CD4-positive, alpha-beta T cell treated with Interleukin-12 subunit alpha and Interleukin-12 subunit beta, for 1 hour (primary cell): ENCODE data around the gene CAP1.
"Not testable (repeated sequence)": the region's sequence is repeated elsewhere in the genome, so short reads cannot be mapped to it uniquely, and the experiment has no call there.

ENCODE experiments used
- DNase-seq: peaks from one replicate; pipeline ENCODE4 v3.0.0-alpha.2; 2020

CAP1 gene

DNA sequence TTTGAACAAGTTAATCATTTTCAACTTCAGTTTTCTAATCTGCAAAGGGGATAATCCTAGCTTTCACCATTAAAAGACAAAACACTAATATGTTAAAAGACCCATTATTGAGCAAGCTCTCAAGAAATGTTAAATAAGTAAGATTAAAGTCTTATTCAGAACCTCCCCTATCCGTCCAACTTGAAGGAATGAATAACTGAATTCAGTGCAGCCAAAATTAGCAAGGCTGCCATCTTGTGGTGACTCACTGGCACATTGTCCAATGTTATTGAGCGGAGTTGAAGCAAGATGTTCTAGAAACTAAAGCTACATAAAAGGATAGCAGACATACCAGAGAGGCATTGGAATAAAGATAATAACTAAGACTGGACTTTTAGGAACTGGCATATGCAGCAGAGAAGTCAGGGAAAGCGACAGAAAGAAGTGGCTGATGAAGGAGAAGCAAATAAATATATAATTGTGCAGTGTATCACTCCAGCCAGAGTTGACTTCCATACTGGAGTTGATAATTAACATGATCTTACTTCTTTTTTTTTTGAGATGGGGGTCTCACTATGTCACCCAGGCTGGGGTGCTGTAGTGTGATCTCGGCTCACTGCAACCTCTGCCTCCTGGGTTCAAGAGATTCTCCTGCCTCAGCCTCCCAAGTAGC, 8.2 kb upstream of the CAP1 start:
- peak; percentile 70 for DNase-seq

DNA sequence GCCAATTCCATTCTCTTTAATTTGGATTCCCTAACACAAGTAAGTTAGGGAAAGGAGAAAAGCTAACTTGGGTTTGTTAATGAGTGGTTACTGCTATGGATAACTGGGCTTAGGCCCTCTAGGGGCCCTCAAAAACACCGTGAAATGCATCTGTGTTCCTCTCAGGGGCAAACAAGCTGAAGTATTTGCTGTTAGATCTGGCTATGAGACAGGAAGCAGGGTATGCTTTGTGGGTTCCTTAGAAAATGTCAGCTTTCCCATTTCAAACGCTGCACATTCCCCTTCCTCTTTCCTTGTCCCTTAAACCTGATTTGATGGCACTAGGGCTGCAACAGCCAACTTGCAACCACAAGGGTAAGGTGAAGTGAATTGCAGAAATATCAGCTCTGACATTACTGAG, 5.7 kb upstream of the CAP1 start:
- peak; percentile 29 for DNase-seq

DNA sequence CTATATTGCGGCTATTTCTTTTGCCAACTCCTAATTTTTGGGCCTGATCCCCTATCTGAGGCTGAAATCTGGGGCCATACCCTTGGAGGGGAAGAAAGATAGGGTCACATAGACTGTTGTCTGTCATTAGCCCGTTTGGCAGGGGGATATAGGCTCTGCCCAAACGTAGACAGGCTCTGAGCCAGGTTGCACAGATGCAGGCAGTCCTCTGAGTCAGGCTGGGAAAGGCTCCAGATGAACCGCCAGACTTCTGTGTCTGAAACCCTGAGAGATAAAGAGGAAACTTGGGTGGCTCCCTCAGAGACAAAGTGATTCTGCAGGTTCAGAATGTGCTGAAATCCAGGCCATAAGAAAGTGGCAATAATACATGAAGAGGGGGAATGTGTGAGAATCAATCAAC, 4.0 kb upstream of the CAP1 start:
- no peak for DNase-seq

DNA sequence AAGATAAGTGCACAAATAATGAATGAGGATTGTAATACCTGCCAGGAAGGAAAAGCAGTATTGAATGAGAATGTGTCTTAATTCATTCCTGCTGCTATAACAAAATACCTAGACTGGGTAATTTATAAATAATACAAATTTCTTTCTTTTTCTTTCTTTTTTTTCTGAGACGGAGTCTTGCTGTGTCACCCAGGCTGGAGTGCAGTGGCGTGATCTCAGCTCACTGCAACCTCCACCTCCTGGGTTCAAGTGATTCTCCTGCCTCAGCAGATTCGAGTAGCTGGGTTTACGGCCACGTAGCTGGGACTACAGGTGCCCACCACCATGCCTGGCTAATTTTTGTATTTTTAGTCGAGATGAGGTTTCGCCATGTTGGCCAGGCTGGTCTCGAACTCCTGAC, 3.3 kb upstream of the CAP1 start:
- not testable (repeated sequence) for DNase-seq

DNA sequence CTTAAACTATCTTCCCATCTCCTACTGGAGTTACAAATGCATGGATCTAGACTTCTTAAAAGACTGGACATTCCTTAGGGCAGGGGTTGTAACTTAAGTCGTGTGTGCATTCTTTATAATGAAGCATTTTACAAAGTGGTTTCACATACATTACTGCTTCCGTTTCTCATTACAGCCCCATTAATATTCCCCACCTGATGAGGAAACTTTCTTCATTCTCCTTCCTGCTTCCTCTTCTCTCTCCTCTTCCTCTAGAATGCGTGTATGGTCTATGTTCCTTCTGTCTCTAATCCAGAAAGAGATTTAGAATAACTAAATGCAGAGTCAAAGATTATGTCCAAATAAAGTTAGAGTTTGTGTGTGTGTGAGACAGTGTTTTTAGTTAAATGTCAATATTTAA, 1.8 kb upstream of the CAP1 start:
- no peak for DNase-seq

DNA sequence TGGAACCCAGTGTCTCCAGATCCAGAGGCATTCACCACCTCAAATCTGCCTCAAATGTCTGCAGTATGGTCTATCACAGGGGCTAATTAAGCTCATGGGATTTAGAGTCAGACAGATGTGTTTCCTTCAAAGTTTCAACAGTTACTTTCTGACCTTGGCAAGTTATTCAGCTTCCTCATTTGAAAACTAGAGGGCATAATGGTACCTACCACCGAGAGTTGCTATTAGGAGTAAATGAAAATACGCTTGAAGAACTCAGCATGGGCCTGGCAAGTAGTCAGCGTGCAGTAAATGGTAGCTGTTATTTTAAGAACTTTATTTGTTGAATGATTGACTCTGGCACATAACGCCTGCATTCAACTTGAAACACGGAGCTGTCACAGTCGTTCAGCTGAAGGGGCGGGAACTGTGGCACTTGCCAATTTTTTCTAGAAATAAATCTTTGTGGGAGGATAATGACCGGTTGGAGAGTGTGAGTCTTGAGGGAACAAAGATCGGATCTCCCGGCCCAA, 1.2 kb upstream of the CAP1 start:
- DNase-seq: peak; percentile 53

DNA sequence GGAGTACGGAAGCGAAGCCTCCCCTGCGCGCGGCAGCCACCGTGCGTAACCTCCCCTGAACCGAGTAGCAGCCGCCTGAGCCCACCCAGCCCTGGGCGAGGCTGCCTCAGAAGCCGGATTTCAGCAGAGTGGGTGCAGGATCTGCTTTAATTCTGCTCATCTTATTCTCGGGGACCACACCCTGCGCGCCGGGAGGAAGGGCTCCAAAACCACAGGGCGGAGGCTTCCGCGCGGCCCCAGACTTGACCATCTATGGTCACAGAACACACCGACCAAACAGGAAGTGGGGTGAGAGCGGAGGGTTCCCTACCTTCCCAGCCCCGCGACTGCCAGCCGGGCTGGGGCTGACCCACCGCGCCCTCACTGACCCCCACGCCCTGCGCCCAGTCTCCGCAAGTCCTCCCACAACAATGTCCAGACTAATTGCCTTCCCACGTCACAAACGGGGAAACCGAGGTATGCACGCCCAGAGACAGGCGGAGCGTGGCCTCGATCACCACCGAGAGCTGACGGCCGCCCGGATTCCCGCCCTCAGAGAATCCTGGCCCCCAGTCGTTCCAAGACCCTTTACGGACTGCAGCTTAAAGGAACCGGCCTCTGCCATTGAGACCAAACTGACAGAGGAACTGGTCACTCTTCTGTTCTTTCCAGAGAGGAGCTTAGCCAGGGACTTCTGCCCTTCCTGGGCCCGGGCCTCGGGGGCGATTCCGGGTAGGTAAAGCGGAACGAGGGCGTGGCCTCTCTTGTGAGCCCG, 595 bp upstream of the CAP1 start:
- peak; percentile 80 for DNase-seq

DNA sequence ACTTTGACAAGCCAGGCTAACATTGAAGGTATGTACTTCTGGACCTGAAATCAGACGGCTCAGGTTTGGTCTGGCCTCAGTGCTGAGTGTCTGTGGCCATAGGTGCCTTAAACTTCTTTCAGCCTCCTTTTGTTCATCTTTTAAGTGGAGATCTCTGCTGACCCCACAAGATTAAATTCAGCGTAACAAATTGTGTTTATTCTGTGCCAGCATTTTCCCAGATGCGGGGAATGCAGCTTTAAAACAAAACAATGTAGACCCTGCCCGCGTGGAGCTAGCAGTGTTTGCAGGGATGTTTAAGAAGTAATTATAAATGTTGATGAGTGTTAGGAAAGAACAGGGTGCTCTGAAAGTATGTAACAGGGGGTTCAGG, 923 bp downstream of the CAP1 start:
- no peak for DNase-seq

DNA sequence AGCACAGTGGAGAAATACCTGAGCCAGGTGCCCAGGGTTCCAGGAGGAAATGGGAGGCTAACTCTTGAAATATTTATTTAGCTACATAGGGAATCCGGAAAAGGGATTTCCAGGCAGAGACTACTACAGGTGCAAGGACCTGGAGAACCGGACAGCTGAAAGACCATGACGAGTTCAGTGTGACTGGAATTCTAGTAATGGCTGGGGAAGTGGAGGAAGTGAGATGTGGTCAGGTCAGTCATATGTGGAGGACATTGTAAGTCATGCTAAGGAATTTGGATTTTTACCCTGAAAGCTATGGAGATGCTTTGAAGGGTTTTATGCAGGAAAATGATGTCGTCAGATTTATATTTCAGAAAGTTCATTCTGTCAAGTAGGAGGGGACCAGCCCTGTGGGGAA, 1.8 kb downstream of the CAP1 start:
- no peak for DNase-seq

DNA sequence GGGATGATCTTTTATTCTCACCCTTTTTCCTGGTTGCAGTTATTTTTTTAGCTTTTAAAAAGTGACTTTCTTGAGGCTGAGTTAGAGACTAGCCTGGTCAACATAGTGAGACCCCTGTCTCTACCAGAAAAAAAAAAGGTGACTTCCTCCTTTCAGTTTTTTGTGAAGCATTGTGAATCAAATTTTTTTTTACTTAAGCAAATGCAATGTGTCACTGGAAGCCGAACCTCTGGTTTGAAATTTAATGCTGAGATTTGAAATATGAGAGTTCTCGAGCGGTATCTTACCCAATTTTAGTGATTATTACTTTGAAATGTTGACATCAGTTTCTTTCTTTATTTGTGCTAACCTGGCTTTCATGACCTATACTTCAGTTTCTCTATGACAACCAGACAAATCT, 3.6 kb downstream of the CAP1 start:
- no peak for DNase-seq

DNA sequence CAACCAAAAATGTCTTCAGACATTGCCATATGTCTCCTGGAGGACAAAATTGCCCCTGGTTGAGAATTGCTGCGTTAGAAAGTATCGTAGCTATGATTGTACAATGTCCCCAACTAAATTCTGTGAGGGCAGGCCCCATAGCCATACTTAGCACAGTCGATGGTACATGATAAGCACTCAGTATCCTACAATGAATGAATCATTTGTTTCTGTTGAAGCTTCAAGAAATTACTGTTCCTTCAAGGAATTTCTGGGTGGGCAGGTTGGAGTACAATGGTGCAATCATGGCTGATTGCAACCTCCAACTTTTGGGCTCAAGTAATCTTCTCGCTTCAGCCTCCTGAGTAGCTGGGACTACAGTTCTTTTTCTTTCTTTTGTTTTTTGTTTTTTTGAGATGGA, 4.7 kb downstream of the CAP1 start:
- DNase-seq: no peak

DNA sequence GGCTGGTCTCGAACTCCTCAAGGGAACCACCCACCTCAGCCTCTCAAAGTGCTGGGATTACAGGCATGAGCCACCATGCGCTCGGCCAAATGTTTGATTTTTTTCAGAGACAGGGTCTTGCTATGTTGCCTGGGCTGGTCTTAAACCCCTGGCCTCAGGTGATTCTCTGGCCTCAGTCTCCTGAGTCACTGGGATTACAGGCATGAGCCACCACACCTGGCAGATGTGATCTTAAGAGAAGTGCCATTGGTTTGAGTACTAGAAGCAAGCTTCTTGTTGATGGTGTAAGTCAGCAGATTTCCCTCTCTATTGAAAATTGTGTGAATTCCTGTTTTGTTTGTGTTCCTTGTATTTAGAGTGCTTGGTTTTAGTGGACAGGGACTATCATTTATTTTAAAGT, 5.2 kb downstream of the CAP1 start:
- DNase-seq: no peak

DNA sequence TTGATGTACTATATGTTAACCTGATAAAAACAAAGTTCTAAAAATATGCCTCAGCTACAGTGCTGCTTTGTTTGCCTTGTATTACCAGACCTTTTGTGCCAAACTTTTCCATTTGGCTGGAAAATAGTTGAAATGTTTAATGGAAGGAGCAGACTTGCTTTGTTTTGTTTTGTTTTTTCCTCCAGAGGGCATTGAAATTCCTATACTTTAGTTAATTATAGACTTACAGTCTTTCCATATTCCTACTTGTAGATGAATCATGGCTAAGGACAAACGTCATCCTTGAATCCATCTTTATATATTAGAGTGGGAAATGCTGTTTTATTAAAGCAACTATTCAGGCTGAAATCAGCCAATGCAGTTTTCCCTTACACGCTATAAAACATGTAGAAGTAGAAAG, 6.7 kb downstream of the CAP1 start:
- DNase-seq: no peak

DNA sequence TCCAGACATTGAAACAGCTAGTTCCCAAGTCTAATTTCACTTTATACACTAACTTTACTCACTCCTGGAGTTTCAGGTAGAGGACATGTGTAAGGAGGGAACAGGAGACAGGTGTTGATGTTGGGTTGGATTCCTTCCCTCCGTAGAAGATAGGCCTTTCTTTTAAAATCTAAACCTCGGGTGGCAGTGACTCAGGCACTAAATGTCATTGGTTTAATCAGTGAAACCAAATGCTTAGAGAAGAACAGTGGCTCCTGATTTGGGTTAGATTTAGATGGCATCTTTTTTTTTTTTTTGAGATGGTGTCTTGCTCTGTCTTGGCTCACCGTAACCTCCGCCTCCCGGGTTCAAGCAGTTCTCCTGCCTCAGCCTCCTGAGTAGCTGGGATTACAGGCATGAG, 7.2 kb downstream of the CAP1 start:
- DNase-seq: no peak

DNA sequence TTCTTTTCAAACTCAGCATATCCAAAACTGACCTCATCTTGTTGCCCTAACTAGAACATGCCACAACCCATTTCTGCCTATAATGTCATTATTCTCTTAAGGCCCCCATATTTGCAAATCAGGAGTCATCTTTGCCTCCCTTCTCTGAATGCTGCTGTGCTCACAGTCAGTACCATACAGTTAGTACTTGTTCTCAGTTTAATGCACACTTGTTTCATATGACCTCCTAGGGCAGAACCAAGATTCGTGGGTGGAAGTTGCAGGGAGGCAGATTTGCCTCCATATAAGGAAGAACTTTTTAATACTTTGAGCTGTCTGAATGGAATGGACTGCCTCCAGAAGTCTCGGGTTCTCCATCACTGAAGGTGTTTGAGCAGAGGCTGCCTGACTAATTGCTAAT, 9.2 kb downstream of the CAP1 start:
- DNase-seq: no peak

DNA sequence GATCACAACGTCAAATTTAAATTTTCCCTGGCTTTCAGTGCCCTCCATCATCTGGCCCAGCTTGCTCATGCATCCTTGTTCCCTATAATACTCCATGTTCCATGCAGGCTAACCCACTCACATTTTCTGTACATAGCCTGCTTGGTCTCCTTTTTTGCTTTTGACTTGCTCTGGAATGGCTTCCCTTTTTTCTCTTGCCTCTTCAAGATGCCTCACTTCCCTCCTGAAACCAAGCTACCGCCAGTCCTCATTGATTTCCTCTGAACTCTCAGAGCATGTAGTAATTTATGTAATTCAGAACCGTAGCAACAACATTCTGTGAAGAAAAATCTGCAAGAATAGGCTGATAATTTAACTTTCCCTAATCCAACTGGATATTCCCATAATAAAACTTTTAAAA, 10.3 kb downstream of the CAP1 start:
- no peak for DNase-seq

DNA sequence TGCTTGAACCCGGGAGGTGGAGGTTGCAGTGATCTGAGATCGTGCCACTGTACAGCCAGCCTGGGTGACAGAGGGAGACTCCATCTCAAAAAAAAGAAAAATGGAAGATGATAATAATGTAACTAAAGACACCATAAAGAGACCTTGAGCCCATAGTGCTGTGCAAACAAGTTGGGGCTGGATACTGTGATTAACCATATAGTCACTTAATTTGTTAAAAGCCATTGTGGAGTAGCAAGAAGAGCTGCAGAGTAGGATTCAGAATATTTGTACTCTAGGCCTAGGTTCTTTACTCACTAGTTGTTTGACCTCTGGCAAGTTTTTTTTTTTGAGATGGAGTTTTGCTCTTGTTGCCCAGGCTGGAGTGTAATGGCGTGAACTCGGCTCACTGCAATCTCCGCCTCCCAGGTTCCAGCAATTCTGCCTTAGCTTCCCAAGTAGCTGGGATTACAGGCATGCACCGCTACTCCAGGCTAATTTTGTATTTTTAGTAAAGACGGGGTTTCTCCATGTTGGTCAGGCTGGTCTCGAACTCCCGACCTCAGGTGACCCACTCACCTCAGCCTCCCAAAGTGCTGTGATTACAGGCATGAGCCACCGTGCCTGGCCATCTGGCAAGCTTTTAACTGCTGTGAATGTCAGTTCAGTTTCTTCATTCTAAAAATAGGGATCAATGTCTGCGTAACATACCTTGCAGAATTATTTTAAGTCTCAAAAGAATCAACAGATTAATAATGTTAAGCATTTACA, 12.8 kb downstream of the CAP1 start:
- DNase-seq: no peak

DNA sequence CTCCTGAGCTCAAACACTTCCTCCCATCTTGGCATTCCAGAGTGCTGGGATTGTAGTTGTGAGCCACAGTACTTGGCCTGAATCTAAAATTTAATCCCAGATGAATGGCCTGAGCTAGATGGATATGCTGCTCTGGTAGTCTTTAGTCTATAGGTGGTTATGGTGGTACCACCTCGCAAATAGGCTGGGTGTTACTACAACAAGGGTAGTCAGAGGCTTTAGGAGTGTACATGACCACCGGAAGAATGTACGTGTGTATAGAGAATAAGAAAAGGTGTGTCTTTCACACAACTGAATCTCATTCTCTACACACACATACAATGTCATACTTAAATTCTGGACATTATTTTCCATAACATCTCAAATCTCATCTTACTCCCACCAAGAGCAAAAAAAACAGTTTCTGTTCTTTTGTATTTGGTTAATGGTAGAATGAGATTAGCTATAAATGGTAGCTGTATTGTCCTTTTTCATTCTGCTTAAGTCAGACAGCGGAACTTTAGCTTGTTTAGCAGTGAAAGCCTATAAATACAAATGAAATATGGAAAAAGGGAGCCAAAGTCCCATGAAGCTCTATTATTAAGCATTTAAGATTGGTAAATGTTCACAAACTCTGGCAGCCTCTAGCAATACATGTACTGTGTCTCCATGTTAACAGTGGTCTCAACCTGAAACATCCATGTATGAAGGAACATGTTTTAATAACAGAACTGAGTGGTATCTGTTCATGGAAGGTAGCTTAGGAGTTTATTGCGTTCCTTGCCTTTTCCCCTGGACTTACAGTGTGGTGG, 16.2 kb downstream of the CAP1 start:
- no peak for DNase-seq

DNA sequence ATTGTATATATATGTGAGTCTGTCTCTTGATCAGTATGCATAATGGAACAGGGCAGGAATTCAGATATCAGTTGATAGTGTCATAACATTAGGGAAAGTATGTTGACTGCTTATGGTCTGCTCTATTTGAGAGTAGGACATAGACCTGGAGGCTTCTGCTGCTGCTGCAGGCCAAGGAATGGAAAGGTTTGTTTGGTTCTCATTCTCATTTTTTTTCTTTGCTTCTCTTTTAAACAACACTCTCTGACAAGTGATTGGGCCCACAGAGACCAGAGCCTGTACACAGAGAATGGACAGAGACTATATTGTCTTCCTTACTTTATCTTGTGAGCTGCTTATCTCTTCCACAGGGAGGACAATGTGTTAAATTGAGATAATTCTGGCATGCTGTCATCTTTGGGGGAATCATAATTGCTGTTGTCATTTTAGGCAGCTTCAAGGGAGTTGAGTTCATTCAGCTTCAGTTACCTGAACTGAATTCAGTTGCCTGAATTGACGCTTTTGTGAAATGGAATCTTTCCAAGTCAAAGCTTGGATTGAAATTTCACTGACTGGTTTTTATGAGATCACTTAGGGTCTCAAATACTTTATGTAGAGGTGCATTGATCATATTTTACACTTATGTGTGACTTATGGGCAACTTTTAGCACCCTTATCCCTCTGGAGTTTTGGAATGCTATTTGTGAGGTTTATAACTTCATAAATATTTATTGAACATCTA, 16.9 kb downstream of the CAP1 start:
- no peak for DNase-seq

DNA sequence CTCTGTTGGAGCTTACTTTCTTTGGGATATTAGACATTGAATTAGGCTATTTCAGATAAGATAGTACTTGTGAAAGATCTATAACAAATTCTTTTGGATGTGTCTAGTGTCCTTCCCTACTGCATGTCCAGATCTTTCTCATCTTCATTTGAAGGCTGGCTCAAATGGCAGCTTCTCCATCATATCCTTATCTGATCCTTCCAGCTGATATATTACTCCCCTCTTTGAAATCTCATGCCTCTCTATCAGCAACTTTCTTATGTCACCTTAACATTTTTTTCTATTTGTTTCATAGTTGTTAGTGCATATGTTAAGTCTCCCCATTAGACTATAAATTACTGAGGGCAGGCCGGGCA, 17.5 kb downstream of the CAP1 start:
- DNase-seq: no peak

DNA sequence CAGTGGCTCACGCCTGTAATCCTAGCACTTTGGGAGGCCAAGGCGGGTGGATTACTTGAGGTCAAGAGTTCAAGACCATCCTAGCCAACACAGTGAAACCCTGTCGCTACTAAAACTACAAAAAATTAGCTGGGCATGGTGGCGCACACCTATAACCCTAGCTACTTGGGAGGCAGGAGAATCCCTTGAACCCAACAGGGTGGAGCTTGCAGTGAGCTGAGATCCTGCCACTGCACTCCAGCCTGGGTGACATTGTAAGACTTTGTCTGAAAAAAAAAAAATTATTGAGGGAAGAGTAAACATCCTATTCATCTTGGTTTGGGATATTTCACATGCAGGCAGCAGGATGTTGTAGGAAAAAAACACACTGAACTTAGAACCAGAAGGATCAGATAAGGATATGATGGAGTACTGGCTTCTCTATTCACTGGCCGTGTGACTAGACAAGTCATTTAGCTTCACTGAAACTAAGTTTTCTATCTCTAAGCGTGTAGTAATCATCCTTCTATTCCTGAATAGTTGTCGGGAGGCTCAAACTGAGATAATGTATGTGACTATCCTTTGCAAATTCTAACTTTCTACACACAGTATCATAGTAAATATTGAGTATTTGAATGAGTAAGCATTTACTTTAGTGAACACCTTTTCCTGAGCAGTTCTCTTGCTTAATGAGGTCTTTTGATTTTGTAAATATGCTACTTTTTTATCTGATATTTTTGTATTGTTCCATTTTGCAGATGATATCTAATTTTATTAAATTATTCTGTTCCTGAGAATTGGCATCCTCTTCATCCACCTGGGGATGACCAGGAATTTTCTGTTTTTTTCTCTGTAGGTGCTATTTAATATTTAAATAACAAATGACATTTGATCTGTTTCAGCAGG, 18.2 kb downstream of the CAP1 start:
- no peak for DNase-seq
